ENCODE measurements around the gene GRIN3A.

- no peak for TF ChIP-seq POLR2A (IDR thresholded peaks at IDR 0.05; ENCODE audit: low read length)
- TF ChIP-seq GATA1 (IDR thresholded peaks at IDR 0.05; ENCODE audit: low read depth, low read length), result no peak
These were observed 39.9 kb upstream of the GRIN3A start for GRCh38 chr9:101778332-101778731.

Data from erythroblast (primary cell).